Large intestine (tissue), 3 donors: ENCODE data around the gene CBX2. TPM values are rescaled to one million over a fixed set of nuclear protein-coding genes. Genes with fewer than 3 reads are reported as not detected.
A peak's percentile ranks its signal among the peaks of the same experiment; 100 is the strongest.

Experiments used
- DNase-seq, 2 donors: peaks; one replicate each; pipeline versions ENCODE4 v3.0.0 to v3.0.0-alpha.2; 2013
- H3K27ac ChIP-seq: one replicate; pipeline ENCODE4 v1.5.1; 2013; ENCODE audit warnings: low read length
- H3K27me3 ChIP-seq: 2 replicates; pipeline ENCODE4 v1.6.1; 2013; ENCODE audit warnings: low read length; ENCODE audit not compliant: control insufficient read depth, insufficient read depth
- H3K36me3 ChIP-seq: 2 replicates; pipeline ENCODE4 v1.6.1; 2013; ENCODE audit warnings: low read length; ENCODE audit not compliant: control insufficient read depth, insufficient read depth
- H3K4me1 ChIP-seq: one replicate; pipeline ENCODE4 v1.6.1; 2013; ENCODE audit warnings: low read length; ENCODE audit not compliant: control insufficient read depth, insufficient read depth
- H3K4me3 ChIP-seq: one replicate; pipeline ENCODE4 v1.5.1; 2013; ENCODE audit warnings: low read length
- H3K9me3 ChIP-seq: one replicate; pipeline ENCODE4 v1.6.1; 2013; ENCODE audit warnings: mild to moderate bottlenecking, low read depth, low read length, moderate library complexity; ENCODE audit not compliant: control insufficient read depth
- WGBS: methylation state at CpG from one replicate; pipeline ENCODE4 v1.1.5; 2013; ENCODE audit warnings: low lambda C conversion rate; ENCODE audit not compliant: insufficient coverage; 5-methylcytosine and 5-hydroxymethylcytosine counted together
- polyA plus RNA-seq: library from polyadenylated mRNA; unstranded; fragments of 120-200 nt; gene quantifications from one replicate; pipeline ENCODE4 v1.2.1, GENCODE V29; 2013

CBX2 gene
- polyA plus RNA-seq, 1 donor = 14.4 TPM

- H3K4me3 ChIP-seq = no peak overlapping the region
- H3K27ac ChIP-seq = no peak overlapping the region
- H3K9me3 ChIP-seq = no peaks in the 10 kb centered on the region
- peaks cover 20% of the 10 kb centered on the region for H3K36me3 ChIP-seq
- peaks cover 34% of the 10 kb centered on the region for H3K4me1 ChIP-seq
- DNase-seq = peak in 1 of 2 donors; percentile 33
- no peaks in the 10 kb centered on the region for H3K27me3 ChIP-seq
- no CpG with 5 or more reads among the region's 10 CpGs for WGBS
Measured at GRCh38 chr17:79779661-79780365, 1.9 kb downstream of the CBX2 start.

DNA sequence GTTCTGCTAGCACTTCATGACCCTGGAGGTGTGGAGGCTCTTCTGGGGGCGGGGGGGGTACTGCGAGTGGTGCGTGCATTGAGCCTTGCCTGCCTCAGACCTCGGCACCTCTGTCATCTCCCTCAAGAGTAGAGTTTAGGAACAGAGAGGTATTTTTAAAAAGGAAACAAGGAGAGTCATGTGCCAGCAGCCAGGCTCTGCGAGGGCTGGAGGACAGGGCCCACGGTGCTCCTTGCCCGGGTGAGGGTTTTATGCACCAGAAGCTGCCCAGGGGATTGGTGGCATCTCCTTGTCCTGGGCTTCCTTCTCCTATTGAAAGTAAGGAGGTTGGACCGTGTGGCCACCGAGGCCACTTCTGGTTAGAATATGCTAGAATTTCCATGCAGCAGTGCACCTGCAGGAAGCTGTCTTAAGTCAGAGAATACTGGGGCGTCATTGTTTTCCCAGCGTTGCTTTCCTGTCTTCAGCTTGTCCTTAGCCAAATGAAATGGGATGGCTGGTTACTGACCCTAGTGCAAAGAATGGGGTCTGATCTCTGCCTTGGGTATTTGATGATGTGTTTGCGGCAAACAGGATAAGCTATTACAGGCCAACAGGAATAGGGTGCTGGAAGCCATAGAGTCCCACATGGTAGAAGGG, 3.2 kb downstream of the CBX2 start:
- Histone ChIP-seq H3K27me3 (no peaks in the 10 kb centered on the region), H3K4me1 (peaks cover 34% of the 10 kb centered on the region)
- no peak for DNase-seq

GRCh38 chr17:79781736-79782575, 4.0 kb downstream of the CBX2 start:
- no peak for DNase-seq
- Histone ChIP-seq H3K9me3 (no peaks in the 10 kb centered on the region), H3K27ac (no peak overlapping the region), H3K4me3 (no peak overlapping the region), H3K36me3 (peaks cover 30% of the 10 kb centered on the region), H3K4me1 (peaks cover 27% of the 10 kb centered on the region), H3K27me3 (no peaks in the 10 kb centered on the region)
- WGBS = no CpG with 5 or more reads among the region's 27 CpGs

More for the DNA sequence above, 3.2 kb downstream of the CBX2 start:
- WGBS = no CpG with 5 or more reads among the region's 12 CpGs
- no peak overlapping the region for H3K4me3 ChIP-seq
- H3K36me3 ChIP-seq = peaks cover 30% of the 10 kb centered on the region
- no peaks in the 10 kb centered on the region for H3K9me3 ChIP-seq
- H3K27ac ChIP-seq = no peak overlapping the region

GRCh38 chr17:79783891-79784290, 5.9 kb downstream of the CBX2 start:
- Histone ChIP-seq H3K36me3 (peaks cover 30% of the 10 kb centered on the region), H3K9me3 (no peaks in the 10 kb centered on the region), H3K27me3 (peaks cover 17% of the 10 kb centered on the region), H3K4me1 (peaks cover 19% of the 10 kb centered on the region), H3K27ac (no peak overlapping the region), H3K4me3 (no peak overlapping the region)
- DNase-seq = no peak
- no CpG with 5 or more reads among the region's 18 CpGs for WGBS

- no CpG with 5 or more reads among the region's 31 CpGs for WGBS
- Histone ChIP-seq H3K9me3 (peaks cover 2% of the 10 kb centered on the region), H3K4me3 (no peak overlapping the region), H3K27me3 (peaks cover 23% of the 10 kb centered on the region), H3K4me1 (peaks cover 19% of the 10 kb centered on the region), H3K27ac (no peak overlapping the region), H3K36me3 (peaks cover 30% of the 10 kb centered on the region)
- no peak for DNase-seq
Measured at GRCh38 chr17:79784353-79785016, 6.5 kb downstream of the CBX2 start.

GRCh38 chr17:79785017-79785899, 7.3 kb downstream of the CBX2 start:
- Histone ChIP-seq H3K27me3 (peaks cover 31% of the 10 kb centered on the region), H3K4me1 (peaks cover 19% of the 10 kb centered on the region), H3K36me3 (peaks cover 30% of the 10 kb centered on the region), H3K9me3 (peaks cover 9% of the 10 kb centered on the region), H3K27ac (no peak overlapping the region), H3K4me3 (no peak overlapping the region)
- no CpG with 5 or more reads among the region's 17 CpGs for WGBS
- DNase-seq = no peak

GRCh38 chr17:79785900-79786810, 8.2 kb downstream of the CBX2 start:
- Histone ChIP-seq H3K4me3 (no peak overlapping the region), H3K27me3 (peaks cover 39% of the 10 kb centered on the region), H3K9me3 (peaks cover 18% of the 10 kb centered on the region), H3K4me1 (peaks cover 14% of the 10 kb centered on the region), H3K36me3 (peaks cover 30% of the 10 kb centered on the region), H3K27ac (no peak overlapping the region)
- WGBS = no CpG with 5 or more reads among the region's 15 CpGs
- DNase-seq = no peak

- Histone ChIP-seq H3K27ac (no peak overlapping the region), H3K4me3 (no peak overlapping the region), H3K9me3 (peaks cover 22% of the 10 kb centered on the region), H3K4me1 (peaks cover 21% of the 10 kb centered on the region), H3K36me3 (peaks cover 30% of the 10 kb centered on the region), H3K27me3 (peaks cover 49% of the 10 kb centered on the region)
- 76% methylated on average over 3 of the region's 12 CpGs for WGBS
- no peak for DNase-seq
Measured at GRCh38 chr17:79786930-79787643, 9.1 kb downstream of the CBX2 start.
